ENCODE data around the gene GMEB2.

The GMEB2 gene

DNA sequence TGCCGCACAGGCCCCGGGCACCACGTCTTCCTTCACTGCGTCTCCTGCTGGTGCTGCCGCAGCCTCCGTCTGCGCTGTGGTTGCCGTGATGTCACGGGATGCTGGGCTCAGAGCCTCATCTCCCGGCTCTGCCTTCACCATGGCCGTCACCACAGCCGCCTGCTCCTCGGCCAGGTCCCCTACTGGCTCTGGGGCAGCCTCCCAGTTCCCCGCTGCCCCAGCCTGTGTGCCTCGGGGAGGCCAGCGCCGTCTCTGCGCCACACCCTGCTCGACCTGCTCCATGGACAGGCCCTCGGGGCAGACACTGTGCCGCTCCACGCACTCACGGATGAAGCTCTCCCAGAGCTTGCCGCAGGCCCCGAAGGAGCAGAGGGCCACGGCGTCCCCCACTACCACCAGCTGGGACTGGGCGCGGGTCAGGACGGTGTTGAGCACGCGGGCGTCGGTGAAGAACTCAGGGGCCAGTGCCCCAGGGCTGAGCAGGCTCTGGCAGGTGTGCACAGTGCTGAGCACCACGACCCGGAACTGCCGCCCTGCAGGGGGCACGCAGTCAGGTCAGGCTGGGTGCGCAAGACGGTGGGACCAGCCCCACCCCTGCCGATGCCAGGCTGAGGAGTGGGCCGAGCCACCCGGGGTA lies 61.1 kb downstream of the GMEB2 start:
- no peaks in the 10 kb centered on the region for H3K79me2 ChIP-seq (ENCODE audit: low read length)

DNA sequence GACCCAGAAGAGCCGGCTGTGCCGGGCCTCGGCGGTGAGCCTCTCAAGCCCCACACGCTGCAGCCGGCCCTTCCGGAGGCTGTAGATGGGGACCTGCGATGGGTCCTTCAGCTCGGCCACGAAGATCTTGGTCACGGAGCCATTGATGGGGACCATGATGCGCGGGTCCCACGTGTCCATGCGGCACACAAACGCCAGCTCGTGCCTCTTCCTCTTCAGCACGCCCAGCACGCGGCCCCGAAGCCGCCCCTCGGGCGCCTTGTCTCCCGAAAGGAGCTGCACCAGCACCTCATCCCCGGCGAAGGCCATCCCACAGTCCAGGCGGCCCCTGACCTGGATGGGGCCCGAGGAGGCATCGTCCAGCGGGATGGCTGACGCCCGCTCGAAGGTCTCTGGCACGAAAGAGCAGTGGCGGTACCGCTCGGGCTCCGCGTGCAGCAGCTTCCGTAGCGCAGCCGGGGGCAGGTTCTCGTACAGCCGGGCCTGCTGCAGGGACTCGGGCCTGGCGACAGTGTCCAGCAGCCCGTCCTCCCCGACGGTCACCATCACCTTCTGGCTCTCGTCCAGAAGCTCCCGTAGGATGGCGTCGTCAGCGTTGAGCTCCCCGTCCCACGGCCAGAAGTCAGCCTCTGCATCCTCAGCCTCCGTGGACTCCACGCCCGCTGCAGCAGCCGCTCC lies 61.7 kb downstream of the GMEB2 start:
- Histone ChIP-seq H2AFZ (ENCODE audit: low read length) (no peak overlapping the region), H3K27ac (ENCODE audit: low read length) (no peak overlapping the region), H4K20me1 (ENCODE audit: insufficient read depth, low read length) (no peaks in the 10 kb centered on the region), H3K9ac (ENCODE audit: low read length) (no peak overlapping the region), H3K79me2 (ENCODE audit: low read length) (no peaks in the 10 kb centered on the region), H3K4me2 (ENCODE audit: low read depth, low read length) (no peak overlapping the region), H3K9me3 (replicated peaks; ENCODE audit: insufficient read depth, low read length) (no peaks in the 10 kb centered on the region), H3K9me2 (replicated peaks; ENCODE audit: insufficient read depth, low read length) (no peaks in the 10 kb centered on the region), H3K27me3 (replicated peaks; ENCODE audit: insufficient read depth, low read length) (no peaks in the 10 kb centered on the region), H3K4me1 (ENCODE audit: low read length) (peaks cover 26% of the 10 kb centered on the region), H3K4me3 (ENCODE audit: low read length) (no peak overlapping the region), H3F3A (ENCODE audit: insufficient read depth, low read length) (peaks cover 9% of the 10 kb centered on the region), H3K36me3 (replicated peaks; ENCODE audit: insufficient read depth, low read length) (no peaks in the 10 kb centered on the region)
- TF ChIP-seq, protein P1, sequence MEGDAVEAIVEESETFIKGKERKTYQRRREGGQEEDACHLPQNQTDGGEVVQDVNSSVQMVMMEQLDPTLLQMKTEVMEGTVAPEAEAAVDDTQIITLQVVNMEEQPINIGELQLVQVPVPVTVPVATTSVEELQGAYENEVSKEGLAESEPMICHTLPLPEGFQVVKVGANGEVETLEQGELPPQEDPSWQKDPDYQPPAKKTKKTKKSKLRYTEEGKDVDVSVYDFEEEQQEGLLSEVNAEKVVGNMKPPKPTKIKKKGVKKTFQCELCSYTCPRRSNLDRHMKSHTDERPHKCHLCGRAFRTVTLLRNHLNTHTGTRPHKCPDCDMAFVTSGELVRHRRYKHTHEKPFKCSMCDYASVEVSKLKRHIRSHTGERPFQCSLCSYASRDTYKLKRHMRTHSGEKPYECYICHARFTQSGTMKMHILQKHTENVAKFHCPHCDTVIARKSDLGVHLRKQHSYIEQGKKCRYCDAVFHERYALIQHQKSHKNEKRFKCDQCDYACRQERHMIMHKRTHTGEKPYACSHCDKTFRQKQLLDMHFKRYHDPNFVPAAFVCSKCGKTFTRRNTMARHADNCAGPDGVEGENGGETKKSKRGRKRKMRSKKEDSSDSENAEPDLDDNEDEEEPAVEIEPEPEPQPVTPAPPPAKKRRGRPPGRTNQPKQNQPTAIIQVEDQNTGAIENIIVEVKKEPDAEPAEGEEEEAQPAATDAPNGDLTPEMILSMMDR (IDR thresholded peaks at IDR 0.05; ENCODE audit: low read length), result no peak
- TF ChIP-seq EZH2phosphoT487 (IDR thresholded peaks at IDR 0.05; ENCODE audit: low read length) (no peak), EZH2 (optimal IDR thresholded peaks at IDR 0.05; ENCODE audit: low read depth, low read length) (no peak)
- DNase-seq, result no peak

More for the DNA sequence above, 61.1 kb downstream of the GMEB2 start:
- no peak for DNase-seq
- Histone ChIP-seq H2AFZ (ENCODE audit: low read length) (no peak overlapping the region), H3F3A (ENCODE audit: insufficient read depth, low read length) (peaks cover 9% of the 10 kb centered on the region), H3K27me3 (replicated peaks; ENCODE audit: insufficient read depth, low read length) (no peaks in the 10 kb centered on the region), H3K4me2 (ENCODE audit: low read depth, low read length) (no peak overlapping the region), H3K9me3 (replicated peaks; ENCODE audit: insufficient read depth, low read length) (no peaks in the 10 kb centered on the region), H3K4me3 (ENCODE audit: low read length) (no peak overlapping the region), H3K9me2 (replicated peaks; ENCODE audit: insufficient read depth, low read length) (no peaks in the 10 kb centered on the region), H4K20me1 (ENCODE audit: insufficient read depth, low read length) (no peaks in the 10 kb centered on the region), H3K36me3 (replicated peaks; ENCODE audit: insufficient read depth, low read length) (no peaks in the 10 kb centered on the region), H3K27ac (ENCODE audit: low read length) (no peak overlapping the region), H3K9ac (ENCODE audit: low read length) (no peak overlapping the region), H3K4me1 (ENCODE audit: low read length) (peaks cover 26% of the 10 kb centered on the region)
- no peak for TF ChIP-seq EZH2 (optimal IDR thresholded peaks at IDR 0.05; ENCODE audit: low read depth, low read length)
- TF ChIP-seq, protein P1 (IDR thresholded peaks at IDR 0.05; ENCODE audit: low read length), result no peak
- no peak for TF ChIP-seq EZH2phosphoT487 (IDR thresholded peaks at IDR 0.05; ENCODE audit: low read length)

DNA sequence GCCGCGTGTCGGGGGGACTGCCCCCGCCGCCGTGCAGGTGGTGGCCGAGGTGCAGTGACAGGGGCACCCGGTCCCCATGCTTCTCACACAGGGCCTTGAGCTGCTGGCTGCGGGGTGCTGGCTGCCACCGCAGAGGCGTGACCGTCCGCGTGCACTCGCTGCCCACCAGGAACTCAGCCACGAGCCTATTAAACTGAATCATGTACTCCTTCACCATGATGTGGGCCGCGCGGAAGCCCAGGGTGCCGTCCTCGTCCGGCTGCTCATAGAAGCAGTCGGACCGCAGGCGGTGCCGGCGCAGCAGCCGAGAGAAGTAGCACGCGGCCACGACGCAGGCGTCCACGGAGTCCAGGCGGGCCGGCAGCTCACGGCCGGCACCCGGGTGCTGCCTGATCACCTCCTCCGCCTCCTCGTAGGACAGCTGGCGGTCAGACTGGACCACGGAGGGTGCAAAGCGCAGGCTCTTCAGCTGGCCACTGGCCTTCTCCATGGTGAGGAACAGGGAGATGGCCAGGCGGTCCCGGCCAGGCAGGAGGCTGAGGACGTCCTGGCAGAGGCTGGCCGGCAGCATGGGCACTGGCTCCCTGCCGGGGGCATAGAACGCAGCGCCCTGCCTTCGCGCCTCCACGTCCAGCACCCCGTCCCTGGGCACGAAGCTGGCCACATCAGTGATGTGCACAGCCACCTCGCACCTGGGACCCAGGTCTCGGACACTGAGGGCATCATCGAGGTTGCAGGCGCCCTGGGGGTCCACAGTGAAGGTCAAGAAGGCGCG lies 62.7 kb downstream of the GMEB2 start:
- Histone ChIP-seq H3K27ac (ENCODE audit: low read length) (no peak overlapping the region), H2AFZ (ENCODE audit: low read length) (no peak overlapping the region), H3K4me3 (ENCODE audit: low read length) (no peak overlapping the region), H3K4me1 (ENCODE audit: low read length) (peaks cover 21% of the 10 kb centered on the region), H3K9ac (ENCODE audit: low read length) (no peak overlapping the region), H3K79me2 (ENCODE audit: low read length) (no peaks in the 10 kb centered on the region), H4K20me1 (ENCODE audit: insufficient read depth, low read length) (no peaks in the 10 kb centered on the region), H3K27me3 (replicated peaks; ENCODE audit: insufficient read depth, low read length) (no peaks in the 10 kb centered on the region), H3K9me2 (replicated peaks; ENCODE audit: insufficient read depth, low read length) (no peaks in the 10 kb centered on the region), H3K4me2 (ENCODE audit: low read depth, low read length) (no peak overlapping the region), H3K36me3 (replicated peaks; ENCODE audit: insufficient read depth, low read length) (no peaks in the 10 kb centered on the region), H3F3A (ENCODE audit: insufficient read depth, low read length) (peaks cover 9% of the 10 kb centered on the region), H3K9me3 (replicated peaks; ENCODE audit: insufficient read depth, low read length) (no peaks in the 10 kb centered on the region)
- no peak for DNase-seq
- TF ChIP-seq, protein P1 (IDR thresholded peaks at IDR 0.05; ENCODE audit: low read length), result no peak
- no peak for TF ChIP-seq EZH2 (optimal IDR thresholded peaks at IDR 0.05; ENCODE audit: low read depth, low read length)
- TF ChIP-seq EZH2phosphoT487 (IDR thresholded peaks at IDR 0.05; ENCODE audit: low read length), result no peak
